BE2C (cell line): ENCODE data around the gene RNF207.

Experiments
- DNase-seq: peaks from one replicate; pipeline ENCODE4 v3.0.0-alpha.2; 2020
- H3K27me3 ChIP-seq: fragments of 250-450 bp; sonication (Bioruptor Pico); 2 replicates; pipeline ENCODE4 v1.5.1; 2020; ENCODE audit warnings: mild to moderate bottlenecking
- H3K36me3 ChIP-seq: fragments of 250-450 bp; sonication (Bioruptor Pico); 2 replicates; pipeline ENCODE4 v1.5.1; 2020; ENCODE audit warnings: mild to moderate bottlenecking
- H3K4me1 ChIP-seq: fragments of 250-450 bp; sonication (Bioruptor Pico); 2 replicates; pipeline ENCODE4 v1.5.1; 2020
- H3K4me3 ChIP-seq: 2 replicates; pipeline ENCODE4 v1.5.1; 2011; ENCODE audit warnings: low read depth, low read length
- H3K9me3 ChIP-seq: fragments of 250-450 bp; sonication (Bioruptor Pico); 2 replicates; pipeline ENCODE4 v1.5.1; 2020
- CTCF ChIP-seq: IDR thresholded peaks from 2 replicates; pipeline ENCODE4 v1.5.1; 2012; ENCODE audit warnings: mild to moderate bottlenecking, low read depth, low read length

Gene RNF207

GRCh38 chr1:6233376-6233775, 27.5 kb downstream of the RNF207 start:
- H3K36me3 ChIP-seq, result no peaks in the 10 kb centered on the region; the same call in none of the 2 replicates
- H3K9me3 ChIP-seq, result no peaks in the 10 kb centered on the region
- no peaks in the 10 kb centered on the region for H3K4me1 ChIP-seq
- H3K27me3 ChIP-seq, result no peaks in the 10 kb centered on the region
- DNase-seq, result no peak
- TF ChIP-seq CTCF, result no peak
- H3K4me3 ChIP-seq, result no peak overlapping the region

- no peak for TF ChIP-seq CTCF
- no peak for DNase-seq
- Histone ChIP-seq H3K27me3 (no peaks in the 10 kb centered on the region), H3K4me1 (no peaks in the 10 kb centered on the region), H3K36me3 (no peaks in the 10 kb centered on the region; the same call in none of the 2 replicates), H3K4me3 (peak overlapping the region; percentile 80), H3K9me3 (no peaks in the 10 kb centered on the region)
Observed at GRCh38 chr1:6234502-6235295, 28.8 kb downstream of the RNF207 start.

- peak overlapping the region; percentile 80 for H3K4me3 ChIP-seq
- TF ChIP-seq CTCF, result no peak
- H3K36me3 ChIP-seq, result no peaks in the 10 kb centered on the region; the same call in none of the 2 replicates
- H3K4me1 ChIP-seq, result no peaks in the 10 kb centered on the region
- no peak for DNase-seq
- no peaks in the 10 kb centered on the region for H3K27me3 ChIP-seq
- H3K9me3 ChIP-seq, result no peaks in the 10 kb centered on the region
Observed at GRCh38 chr1:6235296-6235677, 29.4 kb downstream of the RNF207 start.

- Histone ChIP-seq H3K36me3 (no peaks in the 10 kb centered on the region; the same call in none of the 2 replicates), H3K4me1 (no peaks in the 10 kb centered on the region), H3K9me3 (no peaks in the 10 kb centered on the region), H3K4me3 (no peak overlapping the region), H3K27me3 (peaks cover 3% of the 10 kb centered on the region)
- no peak for TF ChIP-seq CTCF
- DNase-seq, result no peak
Observed at GRCh38 chr1:6237093-6237492, 31.2 kb downstream of the RNF207 start.

- no peaks in the 10 kb centered on the region for H3K4me1 ChIP-seq
- no peak overlapping the region for H3K4me3 ChIP-seq
- no peak for DNase-seq
- H3K36me3 ChIP-seq, result no peaks in the 10 kb centered on the region
- no peak for TF ChIP-seq CTCF
- H3K9me3 ChIP-seq, result no peaks in the 10 kb centered on the region
- peaks cover 4% of the 10 kb centered on the region for H3K27me3 ChIP-seq
Observed at GRCh38 chr1:6239213-6239752, 33.4 kb downstream of the RNF207 start.
